NCI-H2196 (cell line): ENCODE results near the gene FAM151B.

ENCODE experiments used
- DNase-seq: peaks from one replicate; lab custom pipeline; 2025; ENCODE audit not compliant: unreplicated experiment; lab: John Stamatoyannopoulos, UW

FAM151B gene

DNA sequence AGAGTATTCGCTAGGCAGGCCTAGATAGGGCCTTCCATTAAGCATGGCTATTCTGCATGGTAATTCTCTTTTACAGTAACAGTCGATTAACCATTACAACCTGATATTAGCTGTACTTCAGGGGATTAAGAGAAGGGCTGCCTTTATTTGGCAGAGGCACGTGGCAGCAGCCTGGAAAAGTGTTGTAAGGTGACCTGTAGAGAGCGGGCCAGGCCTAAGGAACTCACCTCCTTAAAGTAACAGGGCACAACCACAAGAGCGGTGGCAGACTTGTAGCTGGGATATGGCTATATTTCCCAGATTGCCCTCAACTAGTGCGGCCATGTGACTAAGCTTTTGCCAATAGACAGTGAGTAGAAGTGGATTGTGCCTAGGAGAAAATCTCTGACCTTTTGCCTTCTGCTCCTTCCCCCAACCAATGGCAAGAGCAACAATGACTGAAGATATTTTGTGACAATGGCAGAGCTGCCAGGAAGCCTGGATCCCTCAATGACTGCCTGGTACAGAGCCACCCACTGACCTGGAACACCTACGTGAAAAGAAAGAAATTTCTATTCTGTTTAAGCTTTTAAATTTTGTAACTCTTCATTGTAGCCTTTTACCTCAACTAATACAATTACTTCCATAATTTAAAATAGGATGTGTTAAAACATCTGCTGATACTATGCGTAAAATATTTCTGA is 101.1 kb downstream of the FAM151B start:
- no peak for DNase-seq

DNA sequence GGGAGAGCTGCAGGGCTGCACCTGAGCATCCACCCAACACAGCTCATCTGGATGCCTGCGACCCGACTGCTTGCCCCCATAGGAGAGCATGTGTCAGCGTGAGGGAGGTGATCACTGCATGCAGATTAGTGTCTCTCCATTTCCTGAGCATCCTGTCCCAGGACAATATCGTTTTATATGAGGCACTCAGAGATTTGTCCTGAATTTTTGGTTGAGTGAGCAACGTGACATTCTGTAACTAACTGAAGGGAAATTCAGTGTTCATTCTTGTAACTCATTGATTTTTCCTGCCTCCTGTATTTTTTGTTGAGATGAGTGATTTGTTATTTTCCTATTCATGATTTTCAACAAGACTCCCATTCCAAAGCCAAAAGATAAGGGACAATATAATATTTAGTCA is 102.9 kb downstream of the FAM151B start:
- DNase-seq = no peak

DNA sequence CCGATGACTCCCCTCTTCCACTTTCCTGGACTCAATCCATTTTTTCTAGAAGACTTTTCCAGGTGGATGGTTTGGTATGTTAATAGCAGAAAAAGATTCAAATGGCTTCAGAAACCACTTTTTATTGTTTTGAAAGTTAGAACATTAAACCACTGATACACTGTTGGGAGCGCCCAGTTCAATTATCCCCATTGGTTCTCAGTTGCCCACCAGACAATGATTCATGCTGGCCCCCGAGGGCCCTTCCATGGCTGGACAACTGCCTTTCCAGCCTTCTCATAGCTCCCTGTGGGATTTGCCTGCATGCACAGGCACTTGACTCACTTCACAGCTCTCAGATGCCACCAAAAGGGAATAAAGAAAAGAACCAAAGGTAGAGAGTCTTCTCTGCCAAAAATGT is 103.5 kb downstream of the FAM151B start:
- no peak for DNase-seq

DNA sequence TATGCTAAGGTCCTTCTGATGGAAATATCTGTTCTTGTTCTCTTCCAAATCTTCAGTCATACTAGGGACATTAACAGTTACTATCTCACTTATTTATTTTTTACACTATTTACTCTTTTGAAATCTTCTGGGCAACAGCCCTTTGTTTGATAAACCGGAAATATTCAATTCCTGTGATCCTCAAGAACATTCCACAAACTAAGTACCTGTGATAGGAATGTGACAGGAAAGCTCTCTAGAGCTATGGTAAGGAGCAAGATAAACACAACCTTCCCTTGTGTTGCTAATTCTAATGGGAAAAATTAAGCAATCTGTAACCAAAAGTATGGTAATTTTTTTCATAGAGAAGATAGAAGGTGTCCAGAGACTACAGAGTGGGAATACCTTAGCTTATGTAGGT is 104.2 kb downstream of the FAM151B start:
- no peak for DNase-seq
